ENCODE data around the gene HNRNPLL. TPM values are rescaled to one million over a fixed set of nuclear protein-coding genes. Genes with fewer than 3 reads are reported as not detected.
"Not testable (repeated sequence)": the region's sequence is repeated elsewhere in the genome, so short reads cannot be mapped to it uniquely, and the experiment has no call there.

The HNRNPLL gene
- total RNA-seq, 1 donor from 2014 or later: 56.8 TPM

DNA sequence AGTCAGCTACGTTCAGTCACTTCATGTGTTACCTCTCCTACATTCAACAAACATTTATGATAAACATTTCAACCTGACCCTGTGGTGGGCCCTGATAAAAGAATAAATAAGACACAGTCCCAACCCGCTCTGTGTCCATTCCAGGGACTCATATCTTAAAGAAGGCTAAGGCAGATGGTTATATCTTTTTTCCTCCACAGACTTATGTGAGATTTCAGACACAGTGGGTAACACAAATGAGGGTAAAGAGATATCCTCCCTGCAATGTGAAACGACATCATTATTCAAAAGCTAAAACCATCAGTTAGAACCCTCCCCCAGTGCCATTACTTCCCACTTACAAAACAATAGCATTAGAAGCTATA, 11.1 kb upstream of the HNRNPLL start:
- no peaks in the 10 kb centered on the region for H3K27me3 ChIP-seq
- no peaks in the 10 kb centered on the region for H3K36me3 ChIP-seq
- H3K27ac ChIP-seq: no peak overlapping the region
- TF ChIP-seq, protein P1, sequence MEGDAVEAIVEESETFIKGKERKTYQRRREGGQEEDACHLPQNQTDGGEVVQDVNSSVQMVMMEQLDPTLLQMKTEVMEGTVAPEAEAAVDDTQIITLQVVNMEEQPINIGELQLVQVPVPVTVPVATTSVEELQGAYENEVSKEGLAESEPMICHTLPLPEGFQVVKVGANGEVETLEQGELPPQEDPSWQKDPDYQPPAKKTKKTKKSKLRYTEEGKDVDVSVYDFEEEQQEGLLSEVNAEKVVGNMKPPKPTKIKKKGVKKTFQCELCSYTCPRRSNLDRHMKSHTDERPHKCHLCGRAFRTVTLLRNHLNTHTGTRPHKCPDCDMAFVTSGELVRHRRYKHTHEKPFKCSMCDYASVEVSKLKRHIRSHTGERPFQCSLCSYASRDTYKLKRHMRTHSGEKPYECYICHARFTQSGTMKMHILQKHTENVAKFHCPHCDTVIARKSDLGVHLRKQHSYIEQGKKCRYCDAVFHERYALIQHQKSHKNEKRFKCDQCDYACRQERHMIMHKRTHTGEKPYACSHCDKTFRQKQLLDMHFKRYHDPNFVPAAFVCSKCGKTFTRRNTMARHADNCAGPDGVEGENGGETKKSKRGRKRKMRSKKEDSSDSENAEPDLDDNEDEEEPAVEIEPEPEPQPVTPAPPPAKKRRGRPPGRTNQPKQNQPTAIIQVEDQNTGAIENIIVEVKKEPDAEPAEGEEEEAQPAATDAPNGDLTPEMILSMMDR (IDR thresholded peaks at IDR 0.05): no peak
- peaks cover 6% of the 10 kb centered on the region for H3K4me1 ChIP-seq
- ATAC-seq: no peak
- no peak overlapping the region for H3K4me3 ChIP-seq
- H3K9me3 ChIP-seq: no peaks in the 10 kb centered on the region
- no peak for DNase-seq
- intact Hi-C loops (cut with DNase I): no loop called here

DNA sequence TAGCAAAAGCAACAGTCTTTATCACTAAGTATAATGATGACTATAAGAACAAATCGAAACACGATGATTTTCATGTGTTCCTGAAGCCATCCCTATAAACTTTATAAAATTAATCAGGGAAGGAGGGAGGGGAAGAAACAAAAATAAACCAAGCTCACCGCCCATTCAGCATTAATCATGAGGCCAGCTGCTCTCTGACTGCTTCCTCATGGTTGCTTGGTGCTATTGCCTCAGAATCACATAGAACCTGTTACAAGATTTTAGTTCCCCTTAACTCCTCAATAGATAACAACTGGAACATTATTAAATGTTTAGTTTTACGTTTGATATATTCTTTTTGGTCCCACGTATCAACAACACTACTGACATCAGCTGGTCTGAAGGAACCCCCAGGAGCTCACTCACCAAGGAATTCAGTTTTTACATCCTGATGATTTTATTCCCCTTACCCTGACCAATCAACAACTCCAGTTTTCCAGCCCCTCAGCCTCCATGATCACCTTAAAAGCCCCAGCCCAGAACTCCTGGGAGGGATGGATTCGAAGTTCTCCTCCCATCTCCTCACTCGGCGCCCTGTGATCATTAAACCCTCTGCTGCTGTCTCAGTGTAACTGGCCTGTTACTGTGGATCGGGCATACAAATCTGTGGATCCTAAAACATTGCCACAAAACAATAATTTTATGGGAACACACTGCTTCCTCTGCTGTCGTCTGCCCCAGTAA, 10.6 kb upstream of the HNRNPLL start:
- peak; percentile 83 for ATAC-seq
- Histone ChIP-seq H3K9me3 (no peaks in the 10 kb centered on the region), H3K27me3 (no peaks in the 10 kb centered on the region), H3K4me1 (peaks cover 6% of the 10 kb centered on the region), H3K4me3 (no peak overlapping the region), H3K27ac (no peak overlapping the region), H3K36me3 (no peaks in the 10 kb centered on the region)
- intact Hi-C loops (cut with DNase I): no loop called here
- TF ChIP-seq, protein P1 (IDR thresholded peaks at IDR 0.05): no peak
- DNase-seq: no peak

DNA sequence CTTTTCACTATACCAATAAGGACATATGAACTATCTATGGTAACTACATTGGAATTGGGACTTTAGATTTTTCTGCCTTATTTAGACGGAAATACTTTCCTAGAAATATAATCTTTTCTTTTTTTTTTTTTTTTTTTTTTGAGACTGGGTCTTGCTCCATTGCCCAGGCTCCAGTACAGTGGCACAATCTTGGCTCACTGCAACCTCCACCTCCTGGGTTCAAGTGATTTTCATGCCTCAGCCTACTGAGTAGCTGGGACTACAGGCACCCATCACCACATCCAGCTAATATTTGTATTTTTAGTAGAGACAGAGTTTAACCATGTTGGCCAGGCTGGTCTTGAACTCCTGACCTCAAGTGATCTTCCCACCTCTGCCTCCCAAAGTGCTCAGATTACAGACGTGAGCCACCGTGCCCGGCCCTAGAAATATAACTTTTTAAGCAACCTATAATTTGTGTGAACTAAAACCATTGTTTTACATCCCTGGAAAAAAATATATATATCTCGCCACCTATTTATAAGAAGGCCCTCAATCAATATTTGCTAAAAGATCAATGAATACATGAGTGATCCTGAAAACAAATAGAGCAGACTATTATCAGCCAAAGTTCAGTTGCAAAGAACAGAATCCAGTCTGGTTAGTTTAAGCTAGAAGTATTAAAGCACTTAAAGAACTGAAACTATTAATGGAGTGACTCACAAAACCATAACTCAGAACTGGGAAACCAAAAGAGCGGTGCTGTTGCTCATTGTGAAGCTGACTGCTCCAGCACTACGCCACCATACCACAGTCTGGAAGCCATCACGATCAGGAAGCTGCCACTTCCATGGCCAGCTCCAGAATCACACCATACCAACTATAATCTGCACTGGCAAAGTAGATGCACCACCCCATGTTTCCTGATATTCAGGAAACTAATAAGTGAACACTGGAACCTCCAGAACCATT, 8.4 kb upstream of the HNRNPLL start:
- Histone ChIP-seq H3K36me3 (no peaks in the 10 kb centered on the region), H3K9me3 (no peaks in the 10 kb centered on the region), H3K4me1 (peaks cover 6% of the 10 kb centered on the region), H3K27ac (no peak overlapping the region), H3K27me3 (no peaks in the 10 kb centered on the region), H3K4me3 (no peak overlapping the region)
- DNase-seq (no peak), ATAC-seq (peak; percentile 61)
- intact Hi-C loops (cut with DNase I): no loop called here
- TF ChIP-seq, protein P1 (IDR thresholded peaks at IDR 0.05): no peak

DNA sequence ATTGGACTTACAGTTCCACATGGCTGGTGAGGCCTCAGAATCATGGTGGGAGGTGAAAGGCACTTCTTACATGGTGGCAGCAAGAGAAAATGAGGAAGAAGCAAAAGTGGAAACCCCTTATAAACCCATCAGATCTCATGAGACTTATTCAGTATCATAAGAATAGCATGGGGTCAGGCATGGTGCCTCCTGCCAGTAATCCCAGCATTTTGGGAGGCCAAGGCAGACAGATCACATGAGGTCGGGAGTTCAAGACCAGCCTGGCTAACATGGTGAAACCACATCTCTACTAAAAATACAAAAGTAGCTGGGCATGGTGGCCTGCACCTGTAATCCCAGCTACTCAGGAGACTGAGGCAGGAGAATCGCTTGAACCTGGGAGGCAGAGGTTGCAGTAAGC, 6.5 kb upstream of the HNRNPLL start:
- H3K9me3 ChIP-seq; intact Hi-C loops (cut with DNase I); H3K4me1 ChIP-seq; H3K36me3 ChIP-seq; DNase-seq; H3K4me3 ChIP-seq; ATAC-seq; H3K27ac ChIP-seq; H3K27me3 ChIP-seq: not testable (repeated sequence)

DNA sequence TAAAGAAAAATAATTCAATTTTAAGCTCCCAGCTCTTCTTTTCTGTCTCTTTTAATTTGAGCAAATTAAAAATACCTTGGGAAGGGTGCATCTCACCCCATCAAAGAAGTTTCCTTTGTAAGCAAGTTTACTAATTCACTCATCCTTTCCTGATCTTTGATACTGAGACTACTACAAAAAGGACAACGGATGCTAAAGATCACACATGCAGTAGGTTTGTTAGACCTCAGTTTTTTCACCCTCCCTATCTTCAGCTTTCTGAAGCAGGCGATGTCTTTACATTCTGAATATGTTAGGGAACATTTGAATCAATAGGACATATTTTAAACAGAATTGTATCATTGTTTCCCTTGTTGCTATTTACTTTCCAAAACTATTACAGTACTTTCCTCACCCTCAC, 6.0 kb upstream of the HNRNPLL start:
- H3K4me3 ChIP-seq: no peak overlapping the region
- intact Hi-C loops (cut with DNase I): no loop called here
- TF ChIP-seq, protein P1 (IDR thresholded peaks at IDR 0.05): no peak
- no peaks in the 10 kb centered on the region for H3K27me3 ChIP-seq
- no peak overlapping the region for H3K27ac ChIP-seq
- H3K4me1 ChIP-seq: peaks cover 10% of the 10 kb centered on the region
- no peaks in the 10 kb centered on the region for H3K36me3 ChIP-seq
- H3K9me3 ChIP-seq: no peaks in the 10 kb centered on the region
- DNase-seq (no peak), ATAC-seq (no peak)

DNA sequence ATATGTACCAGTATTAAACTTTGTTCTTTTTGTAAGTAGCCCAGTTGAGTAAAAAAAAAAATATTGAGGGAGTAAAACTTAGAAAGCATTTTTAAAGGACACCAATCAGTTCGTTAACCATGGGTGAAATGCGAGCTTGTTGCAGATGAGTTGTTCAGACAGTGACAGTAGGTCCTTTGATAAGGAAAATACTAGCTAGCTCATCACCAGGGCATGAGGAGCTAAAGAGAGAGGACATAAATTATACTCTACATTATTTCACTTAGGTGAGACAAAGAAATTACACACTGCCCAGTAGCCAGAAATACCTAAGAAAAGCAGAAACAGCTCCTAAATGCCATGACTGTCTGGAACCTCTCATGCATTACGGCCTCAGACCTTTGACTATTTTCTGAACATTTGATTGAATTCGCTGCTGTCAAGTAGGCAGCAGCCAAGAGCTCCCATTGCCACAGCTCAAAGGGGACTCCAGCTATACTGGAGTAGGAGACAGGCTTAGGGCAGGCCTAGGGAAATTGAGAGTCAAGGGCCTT, 2.6 kb upstream of the HNRNPLL start:
- TF ChIP-seq, protein P1 (IDR thresholded peaks at IDR 0.05): no peak
- ATAC-seq (no peak), DNase-seq (no peak)
- Histone ChIP-seq H3K27me3 (no peaks in the 10 kb centered on the region), H3K4me1 (peaks cover 10% of the 10 kb centered on the region), H3K9me3 (no peaks in the 10 kb centered on the region), H3K36me3 (no peaks in the 10 kb centered on the region), H3K27ac (no peak overlapping the region), H3K4me3 (no peak overlapping the region)
- intact Hi-C loops (cut with DNase I): no loop called here
